A549 (cell line): ENCODE measurements around the gene EFNA3. TPM values are rescaled to one million over a fixed set of nuclear protein-coding genes. Genes with fewer than 3 reads are reported as not detected.

Experiments
- ATAC-seq, 2 experiments: fragments of 200-7000 bp in 1 of 2; fragments of >200 bp in 1 of 2; cut with Nextera tagmentation in 1 of 2; cut with Tn5 transposase in 1 of 2; 3 replicates each; pipeline versions ENCODE4 v1.8.0 to v1.9.1; 2018 to 2020; ENCODE audit warnings: mild to moderate bottlenecking in 1 of 2, moderate library complexity in 1 of 2
- CTCF ChIA-PET: fragments of 300-600 bp; sonication (Branson Sonifier 250); formaldehyde crosslinking; extraction: SDS; loops from one replicate; lab custom pipeline; 2021; ENCODE audit warnings: antibody characterized with exemption, inconsistent platforms; lab: Yijun Ruan, JAX
- POLR2A ChIA-PET: fragments of 350-600 bp; formaldehyde crosslinking; extraction: SDS; loops from one replicate; lab custom pipeline; 2021; ENCODE audit warnings: antibody characterized with exemption, inconsistent platforms; lab: Yijun Ruan, JAX
- DNase-seq, 2 experiments: peaks; one replicate each; pipeline versions ENCODE4 v3.0.0 to v3.0.0-alpha.2; 2011 to 2016; ENCODE audit warnings: low read depth in 1 of 2, low spot score in 1 of 2
- FAIRE-seq: peaks from 2 replicates; lab custom pipeline; 2011; peaks lifted over from hg19 to GRCh38; lab: Jason Lieb, UNC
- H3K27ac ChIP-seq, 2 experiments: fragments of >200 bp; sonication (Bioruptor Twin); formaldehyde crosslinking; 3 replicates each; pipeline ENCODE4 v1.5.1; 2016 to 2017
- H3K4me1 ChIP-seq: fragments of >200 bp; sonication (Bioruptor Twin); formaldehyde crosslinking; 3 replicates; pipeline ENCODE4 v1.6.1; 2016
- H3K4me2 ChIP-seq: fragments of >200 bp; sonication (Bioruptor Twin); formaldehyde crosslinking; 3 replicates; pipeline ENCODE4 v1.6.1; 2016
- H3K4me3 ChIP-seq: fragments of >200 bp; sonication (Bioruptor Twin); formaldehyde crosslinking; 3 replicates; pipeline ENCODE4 v1.5.1; 2016
- H3K9me3 ChIP-seq: fragments of >200 bp; sonication (Bioruptor Twin); formaldehyde crosslinking; 3 replicates; pipeline ENCODE4 v1.6.1; 2016
- BHLHE40 ChIP-seq: IDR thresholded peaks from 2 replicates; pipeline ENCODE4 v1.6.1; 2012; ENCODE audit warnings: low read depth, low read length, inconsistent platforms
- FOSL2 ChIP-seq, 2 experiments: fragments of 450-650 bp in 1 of 2; fragments of >200 bp in 1 of 2; sonication (Bioruptor Twin) in 1 of 2; formaldehyde crosslinking; IDR thresholded peaks; 2 replicates each; pipeline versions ENCODE4 v1.5.0 to v1.6.1; 2016 to 2020; ENCODE audit warnings: mild to moderate bottlenecking in 1 of 2, moderate library complexity in 1 of 2
- HES2 ChIP-seq: fragments of >200 bp; sonication (Bioruptor Twin); formaldehyde crosslinking; IDR thresholded peaks from 2 replicates; pipeline ENCODE4 v1.6.1; 2016
- HEYL ChIP-seq: fragments of 250-450 bp; sonication (Bioruptor Pico); IDR thresholded peaks from 2 replicates; pipeline ENCODE4 v1.8.0; 2021; ENCODE audit warnings: mild to moderate bottlenecking, moderate library complexity
- HOXB5 ChIP-seq: fragments of 250-450 bp; sonication (Bioruptor Pico); IDR thresholded peaks from 2 replicates; pipeline ENCODE4 v1.5.0; 2020; ENCODE audit warnings: mild to moderate bottlenecking, moderate library complexity
- JUN ChIP-seq, 2 experiments: fragments of >200 bp; sonication (Bioruptor Twin); formaldehyde crosslinking; IDR thresholded peaks; 2 replicates in 1 of 2; 3 replicates in 1 of 2; pipeline ENCODE4 v1.6.1; 2016 to 2017
- KDM1A ChIP-seq: fragments of 200-600 bp; sonication (generic); IDR thresholded peaks from 2 replicates; pipeline ENCODE4 v1.6.1; 2016; ENCODE audit warnings: low read depth, mild to moderate bottlenecking
- KDM5A ChIP-seq: fragments of 200-600 bp; sonication (generic); IDR thresholded peaks from 2 replicates; pipeline ENCODE4 v1.6.1; 2016; ENCODE audit warnings: antibody characterized with exemption, mild to moderate bottlenecking
- NR3C1 ChIP-seq: fragments of >200 bp; sonication (Bioruptor Twin); formaldehyde crosslinking; IDR thresholded peaks from 3 replicates; pipeline ENCODE4 v1.6.1; 2017
- POLR2AphosphoS2 ChIP-seq: conservative IDR thresholded peaks from 2 replicates; pipeline ENCODE4 v1.6.1; 2012; ENCODE audit warnings: low read length, improper control_type of control experiment, inconsistent platforms
- RARB ChIP-seq: fragments of 250-450 bp; sonication (Bioruptor Pico); IDR thresholded peaks from 2 replicates; pipeline ENCODE4 v1.8.0; 2021; ENCODE audit warnings: mild to moderate bottlenecking, moderate library complexity
- SMC3 ChIP-seq: fragments of >200 bp; sonication (Bioruptor Twin); formaldehyde crosslinking; IDR thresholded peaks from 3 replicates; pipeline ENCODE4 v1.6.1; 2018; ENCODE audit warnings: inconsistent platforms
- SREBF2 ChIP-seq: fragments of 450-650 bp; IDR thresholded peaks from 2 replicates; pipeline ENCODE4 v1.6.1; 2014; ENCODE audit warnings: mild to moderate bottlenecking, moderate library complexity
- USF2 ChIP-seq: fragments of 450-650 bp; IDR thresholded peaks from 2 replicates; pipeline ENCODE4 v1.6.1; 2014; ENCODE audit warnings: antibody characterized with exemption
- ZSCAN20 ChIP-seq: fragments of 250-450 bp; sonication (Bioruptor Pico); IDR thresholded peaks from 2 replicates; pipeline ENCODE4 v1.8.0; 2022; ENCODE audit warnings: mild to moderate bottlenecking, moderate library complexity
- WGBS: methylation state at CpG from one replicate; pipeline ENCODE4 v1.1.6; 2017; ENCODE audit errors: missing lambda C conversion rate; 5-methylcytosine and 5-hydroxymethylcytosine counted together
- polyA plus RNA-seq, 4 experiments: library from polyadenylated mRNA; depleted of rRNA in 3 of 4; stranded (reverse); fragments of >200 nt; fragmentation: RNase III in 1 of 4; extraction: RNeasy Plus Mini Kit Qiagen cat#74134 plus additional on column Dnase treatment in 1 of 4; gene quantifications; 2 replicates in 3 of 4; 3 replicates in 1 of 4; pipeline ENCODE4 v1.2.3, GENCODE V29; 2011 to 2017
- TF ChIP-seq, protein P1 (sequence below): fragments of >200 bp; sonication (Bioruptor Twin); formaldehyde crosslinking; IDR thresholded peaks from 3 replicates; pipeline ENCODE4 v1.5.1; 2016

EFNA3 gene
- polyA plus RNA-seq, 2 of the 4 experiments (the other 2 are of a cell fraction): 1.9 to 2.7 TPM

- DNase-seq (no peak), FAIRE-seq (no peak), ATAC-seq (no peak)
- TF ChIP-seq HES2: no peak
- TF ChIP-seq NR3C1: no peak
- TF ChIP-seq USF2: no peak
- no peak for TF ChIP-seq FOSL2 (IDR thresholded peaks at IDR 0.05)
- no peak for TF ChIP-seq FOSL2 (CRISPR knock-in tag; IDR thresholded peaks at IDR 0.05)
- TF ChIP-seq HEYL (CRISPR knock-in tag): no peak
- TF ChIP-seq BHLHE40: no peak
- TF ChIP-seq KDM5A: no peak
- TF ChIP-seq HOXB5 (CRISPR knock-in tag): no peak
- no peak for TF ChIP-seq JUN (IDR thresholded peaks at IDR 0.05)
- Histone ChIP-seq H3K27ac (no peak overlapping the region), H3K4me1 (peaks cover 30% of the 10 kb centered on the region), H3K4me2 (no peak overlapping the region), H3K4me3 (no peak overlapping the region), H3K9me3 (no peaks in the 10 kb centered on the region)
- ChIA-PET CTCF (interaction anchor here (0.6 to 27.3 kb wide), 7 partner anchors 8 to 183 kb away, joined by 3 to 350 read pairs (median 9); partner anchors contain the start of genes ADAM15, EFNA4 and KRTCAP2), POLR2A (interaction anchor here (0.6 kb wide), 1 partner anchor 23 kb away, joined by 5 read pairs; no protein-coding TSS in a partner anchor)
- 67% methylated on average over 1 of the region's 1 CpG for WGBS
These were observed 2.3 kb upstream of the EFNA3 start for GRCh38 chr1:155076371-155076770.

DNA sequence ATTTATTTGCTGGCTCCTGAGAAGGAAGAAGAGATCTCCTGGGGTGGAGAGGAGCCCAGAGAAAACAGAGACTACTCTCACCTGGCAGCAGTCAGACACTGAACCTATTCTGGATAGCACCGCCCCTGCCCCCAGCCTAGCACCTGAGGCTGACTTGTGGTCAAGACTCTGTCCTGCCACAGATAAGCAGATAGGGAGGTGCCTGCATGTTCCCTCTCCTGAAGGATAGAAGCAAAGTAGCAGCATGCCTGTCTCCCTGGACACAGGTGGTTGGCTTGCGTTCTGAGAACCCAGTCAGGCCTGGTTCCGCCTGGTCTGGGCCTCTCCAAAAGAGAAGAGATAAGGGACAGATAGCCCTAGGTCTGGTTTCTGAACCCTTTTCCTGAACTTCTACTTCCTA, 1.3 kb upstream of the EFNA3 start:
- Histone ChIP-seq H3K9me3 (no peaks in the 10 kb centered on the region), H3K4me3 (no peak overlapping the region), H3K4me1 (peaks cover 39% of the 10 kb centered on the region), H3K27ac (no peak overlapping the region; a peak in 1 of 6 replicates), H3K4me2 (no peak overlapping the region)
- CTCF ChIA-PET: interaction anchor here (2.1 to 27.3 kb wide), 4 partner anchors 7 to 91 kb away, joined by 9 to 350 read pairs (median 168); partner anchors contain the start of genes ADAM15 and EFNA4
- no peak for FAIRE-seq
- 88% methylated on average over 2 of the region's 3 CpGs for WGBS
- TF ChIP-seq SREBF2: no peak
- POLR2A ChIA-PET: interaction anchor here (0.5 kb wide), 1 partner anchor 10 kb away, joined by 8 read pairs; no protein-coding TSS in a partner anchor
- DNase-seq: no peak
- no peak for ATAC-seq

DNA sequence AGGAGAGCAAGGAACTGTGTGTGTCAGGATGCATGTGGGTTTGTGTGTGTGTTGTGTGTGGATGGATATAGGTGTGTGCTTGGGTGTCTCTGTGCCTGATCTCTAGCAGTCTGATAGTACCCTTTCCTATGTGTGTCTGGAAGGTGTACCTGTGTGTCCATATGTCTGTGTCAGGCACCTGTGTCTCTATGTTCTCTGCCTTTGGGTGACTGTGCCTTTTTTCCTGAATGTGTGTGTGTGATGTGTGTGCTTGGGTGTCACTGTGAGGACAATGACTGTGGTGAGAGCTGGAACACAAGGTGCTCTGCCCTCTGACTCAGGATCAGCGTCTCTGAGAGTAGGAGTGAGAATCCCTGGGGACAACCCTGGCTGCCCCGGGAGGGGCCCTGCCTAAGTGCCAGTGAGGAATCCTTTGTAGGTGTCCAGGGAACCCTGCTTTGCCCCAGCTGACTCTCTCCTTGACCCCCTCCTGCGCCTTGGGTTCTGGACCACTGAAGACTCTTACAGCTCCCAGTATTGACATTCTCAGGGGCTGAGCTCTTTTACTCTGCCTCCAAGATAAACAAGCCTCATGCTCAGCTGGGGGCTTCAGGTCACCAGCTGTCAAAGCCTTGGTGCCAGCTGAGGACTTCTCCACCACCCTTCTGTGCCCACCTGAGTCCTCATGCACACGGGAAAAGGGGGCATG, 735 bp upstream of the EFNA3 start:
- H3K4me1 ChIP-seq: peaks cover 44% of the 10 kb centered on the region
- no peak for DNase-seq
- 61% methylated on average over 3 of the region's 4 CpGs for WGBS
- ChIA-PET CTCF (interaction anchor here (0.9 to 17.9 kb wide), 4 partner anchors 10 to 89 kb away, joined by 3 to 319 read pairs (median 10); partner anchors contain the start of genes ADAM15 and EFNA4), POLR2A (interaction anchor here (0.6 kb wide), 1 partner anchor 94 kb away, joined by 3 read pairs; no protein-coding TSS in a partner anchor)
- no peak for FAIRE-seq
- no peak for TF ChIP-seq ZSCAN20 (CRISPR knock-in tag)
- peak overlapping the region; percentile 99 for H3K4me2 ChIP-seq
- no peak for ATAC-seq
- no peaks in the 10 kb centered on the region for H3K9me3 ChIP-seq
- H3K4me3 ChIP-seq: peak overlapping the region; percentile 55; the same call in 2 of the 3 replicates
- peak overlapping the region; percentile 5 to 78; a peak in 4 of 6 replicates for H3K27ac ChIP-seq

DNA sequence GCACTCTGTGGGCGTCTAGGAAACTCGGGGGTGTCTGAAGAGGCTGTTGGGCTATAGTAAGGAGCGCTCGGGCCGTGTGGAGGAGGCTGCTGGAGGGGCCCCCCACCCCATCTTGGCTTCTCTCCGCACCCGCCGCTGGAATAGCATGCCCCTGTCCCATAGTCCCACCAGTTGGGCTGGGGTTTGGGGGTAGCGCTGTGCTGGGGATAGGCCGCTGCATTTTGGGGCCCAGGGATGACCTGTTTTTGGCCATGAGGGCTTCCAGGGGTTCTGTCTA, 511 bp downstream of the EFNA3 start:
- TF ChIP-seq KDM1A (no peak), RARB (CRISPR knock-in tag) (no peak), POLR2AphosphoS2 (no peak), JUN (IDR thresholded peaks at IDR 0.05) (no peak), SMC3 (no peak)
- TF ChIP-seq, protein P1, sequence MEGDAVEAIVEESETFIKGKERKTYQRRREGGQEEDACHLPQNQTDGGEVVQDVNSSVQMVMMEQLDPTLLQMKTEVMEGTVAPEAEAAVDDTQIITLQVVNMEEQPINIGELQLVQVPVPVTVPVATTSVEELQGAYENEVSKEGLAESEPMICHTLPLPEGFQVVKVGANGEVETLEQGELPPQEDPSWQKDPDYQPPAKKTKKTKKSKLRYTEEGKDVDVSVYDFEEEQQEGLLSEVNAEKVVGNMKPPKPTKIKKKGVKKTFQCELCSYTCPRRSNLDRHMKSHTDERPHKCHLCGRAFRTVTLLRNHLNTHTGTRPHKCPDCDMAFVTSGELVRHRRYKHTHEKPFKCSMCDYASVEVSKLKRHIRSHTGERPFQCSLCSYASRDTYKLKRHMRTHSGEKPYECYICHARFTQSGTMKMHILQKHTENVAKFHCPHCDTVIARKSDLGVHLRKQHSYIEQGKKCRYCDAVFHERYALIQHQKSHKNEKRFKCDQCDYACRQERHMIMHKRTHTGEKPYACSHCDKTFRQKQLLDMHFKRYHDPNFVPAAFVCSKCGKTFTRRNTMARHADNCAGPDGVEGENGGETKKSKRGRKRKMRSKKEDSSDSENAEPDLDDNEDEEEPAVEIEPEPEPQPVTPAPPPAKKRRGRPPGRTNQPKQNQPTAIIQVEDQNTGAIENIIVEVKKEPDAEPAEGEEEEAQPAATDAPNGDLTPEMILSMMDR: no peak
- TF ChIP-seq, all 56 proteins: peak for 0
- DNase-seq (no peak), ATAC-seq (peak in 1 of 2 experiments; percentile 1; a peak in 2 of 6 replicates), FAIRE-seq (no peak)
- Histone ChIP-seq H3K4me2 (peak overlapping the region; percentile 99), H3K9me3 (no peaks in the 10 kb centered on the region), H3K27ac (peak overlapping the region; percentile 50 to 78; a peak in 5 of 6 replicates), H3K4me1 (peaks cover 48% of the 10 kb centered on the region), H3K4me3 (peak overlapping the region; percentile 55)
- CTCF ChIA-PET: interaction anchor here (1.0 to 17.9 kb wide), 5 partner anchors 8 to 410 kb away, joined by 3 to 319 read pairs (median 10); partner anchors contain the start of genes ADAM15 and EFNA4
- POLR2A ChIA-PET: no interaction called here
- WGBS: 43% methylated on average over 10 of the region's 10 CpGs
